ENCODE data around the gene HS3ST2.
"Not testable (repeated sequence)": the region's sequence is repeated elsewhere in the genome, so short reads cannot be mapped to it uniquely, and the experiment has no call there.

HS3ST2 gene

GRCh38 chr16:22885951-22886350 lies 72.0 kb downstream of the HS3ST2 start:
- no peak for DNase-seq

- no peak for DNase-seq
Measured at GRCh38 chr16:22886927-22887326, 73.0 kb downstream of the HS3ST2 start.

GRCh38 chr16:22887445-22887844 lies 73.5 kb downstream of the HS3ST2 start:
- DNase-seq, result no peak

GRCh38 chr16:22888791-22889190 lies 74.8 kb downstream of the HS3ST2 start:
- DNase-seq, result no peak

GRCh38 chr16:22890976-22891375 lies 77.0 kb downstream of the HS3ST2 start:
- no peak for DNase-seq

- DNase-seq, result no peak
Measured at GRCh38 chr16:22897184-22897583, 83.2 kb downstream of the HS3ST2 start.

GRCh38 chr16:22898131-22898530 lies 84.2 kb downstream of the HS3ST2 start:
- no peak for DNase-seq

GRCh38 chr16:22898874-22899348 lies 84.9 kb downstream of the HS3ST2 start:
- DNase-seq, result peak; percentile 6

- not testable (repeated sequence) for DNase-seq
Measured at GRCh38 chr16:22899567-22899966, 85.6 kb downstream of the HS3ST2 start.

GRCh38 chr16:22900863-22901262 lies 86.9 kb downstream of the HS3ST2 start:
- DNase-seq, result no peak

- DNase-seq, result no peak
Measured at GRCh38 chr16:22901563-22901962, 87.6 kb downstream of the HS3ST2 start.

- DNase-seq, result no peak
Measured at GRCh38 chr16:22903716-22904115, 89.8 kb downstream of the HS3ST2 start.

- DNase-seq, result no peak
Measured at GRCh38 chr16:22912654-22913053, 98.7 kb downstream of the HS3ST2 start.

GRCh38 chr16:22915003-22915402 lies 101.0 kb downstream of the HS3ST2 start:
- no peak for DNase-seq

- DNase-seq, result no peak
Measured at GRCh38 chr16:22923491-22923890, 109.5 kb downstream of the HS3ST2 start.

GRCh38 chr16:22924492-22924891 lies 110.5 kb downstream of the HS3ST2 start:
- no peak for DNase-seq

- no peak for DNase-seq
Measured at GRCh38 chr16:22926105-22926751, 112.3 kb downstream of the HS3ST2 start.

- no peak for DNase-seq
Measured at GRCh38 chr16:22927306-22927705, 113.3 kb downstream of the HS3ST2 start.

GRCh38 chr16:22928882-22929435 lies 115.0 kb downstream of the HS3ST2 start:
- no peak for DNase-seq

- no peak for DNase-seq
Measured at GRCh38 chr16:22929461-22929860, 115.5 kb downstream of the HS3ST2 start.

- DNase-seq, result no peak
Measured at GRCh38 chr16:22932032-22932771, 118.2 kb downstream of the HS3ST2 start.

- DNase-seq, result no peak
Measured at GRCh38 chr16:22933173-22933572, 119.2 kb downstream of the HS3ST2 start.

GRCh38 chr16:22934786-22935185 lies 120.8 kb downstream of the HS3ST2 start:
- DNase-seq, result no peak

- DNase-seq, result no peak
Measured at GRCh38 chr16:22937169-22937568, 123.2 kb downstream of the HS3ST2 start.
